Endothelial cell (in vitro differentiated cells): Measurements from ENCODE around the gene STAT4. TPM values are rescaled to one million over a fixed set of nuclear protein-coding genes. Genes with fewer than 3 reads are reported as not detected.
A peak's percentile ranks its signal among the peaks of the same experiment; 100 is the strongest.

ENCODE experiments used
- DNase-seq: peaks from one replicate; pipeline ENCODE4 v3.0.0; 2021; ENCODE audit warnings: low spot score
- H3K27ac Mint-ChIP-seq: one replicate; pipeline ENCODE4 v1.8.0; 2021; ENCODE audit warnings: mixed read lengths, inconsistent platforms; ENCODE audit not compliant: unreplicated experiment
- H3K27me3 Mint-ChIP-seq: one replicate; pipeline ENCODE4 v1.8.0; 2021; ENCODE audit warnings: mild to moderate bottlenecking, moderate library complexity, mixed read lengths, inconsistent platforms; ENCODE audit not compliant: unreplicated experiment
- H3K36me3 Mint-ChIP-seq: one replicate; pipeline ENCODE4 v1.8.0; 2021; ENCODE audit warnings: mild to moderate bottlenecking, low read depth, mixed read lengths, inconsistent platforms; ENCODE audit not compliant: unreplicated experiment
- H3K4me1 Mint-ChIP-seq: one replicate; pipeline ENCODE4 v1.8.0; 2021; ENCODE audit warnings: mild to moderate bottlenecking, mixed read lengths, inconsistent platforms; ENCODE audit not compliant: unreplicated experiment
- H3K4me3 Mint-ChIP-seq: one replicate; pipeline ENCODE4 v1.8.0; 2021; ENCODE audit warnings: mild to moderate bottlenecking, mixed read lengths, inconsistent platforms; ENCODE audit not compliant: unreplicated experiment
- H3K9me3 Mint-ChIP-seq: one replicate; pipeline ENCODE4 v1.8.0; 2021; ENCODE audit warnings: mixed read lengths, inconsistent platforms; ENCODE audit not compliant: unreplicated experiment
- long read RNA-seq: library from polyadenylated mRNA; unstranded; transcript quantifications from one replicate; pipeline ENCODE4 v2.0.0, GENCODE V29; 2020; ENCODE audit not compliant: unreplicated experiment
- total RNA-seq: library from RNA; stranded (reverse); fragmentation: NEBNext Ultra II Directional; extraction: Animal tissue kit (Norgen Biotek cat#: 25700); gene quantifications from one replicate; pipeline ENCODE4 v1.2.1, GENCODE V29; 2021; ENCODE audit not compliant: unreplicated experiment
- TF ChIP-seq, protein P1 (sequence below): fragments of 200-600 bp; sonication (generic); IDR thresholded peaks from one replicate; pipeline ENCODE4 v1.5.0; 2021; ENCODE audit warnings: antibody characterized with exemption; ENCODE audit not compliant: unreplicated experiment

STAT4 gene, protein sequence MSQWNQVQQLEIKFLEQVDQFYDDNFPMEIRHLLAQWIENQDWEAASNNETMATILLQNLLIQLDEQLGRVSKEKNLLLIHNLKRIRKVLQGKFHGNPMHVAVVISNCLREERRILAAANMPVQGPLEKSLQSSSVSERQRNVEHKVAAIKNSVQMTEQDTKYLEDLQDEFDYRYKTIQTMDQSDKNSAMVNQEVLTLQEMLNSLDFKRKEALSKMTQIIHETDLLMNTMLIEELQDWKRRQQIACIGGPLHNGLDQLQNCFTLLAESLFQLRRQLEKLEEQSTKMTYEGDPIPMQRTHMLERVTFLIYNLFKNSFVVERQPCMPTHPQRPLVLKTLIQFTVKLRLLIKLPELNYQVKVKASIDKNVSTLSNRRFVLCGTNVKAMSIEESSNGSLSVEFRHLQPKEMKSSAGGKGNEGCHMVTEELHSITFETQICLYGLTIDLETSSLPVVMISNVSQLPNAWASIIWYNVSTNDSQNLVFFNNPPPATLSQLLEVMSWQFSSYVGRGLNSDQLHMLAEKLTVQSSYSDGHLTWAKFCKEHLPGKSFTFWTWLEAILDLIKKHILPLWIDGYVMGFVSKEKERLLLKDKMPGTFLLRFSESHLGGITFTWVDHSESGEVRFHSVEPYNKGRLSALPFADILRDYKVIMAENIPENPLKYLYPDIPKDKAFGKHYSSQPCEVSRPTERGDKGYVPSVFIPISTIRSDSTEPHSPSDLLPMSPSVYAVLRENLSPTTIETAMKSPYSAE
- total RNA-seq: 1.1 TPM
- long read RNA-seq: 0 reads

DNA sequence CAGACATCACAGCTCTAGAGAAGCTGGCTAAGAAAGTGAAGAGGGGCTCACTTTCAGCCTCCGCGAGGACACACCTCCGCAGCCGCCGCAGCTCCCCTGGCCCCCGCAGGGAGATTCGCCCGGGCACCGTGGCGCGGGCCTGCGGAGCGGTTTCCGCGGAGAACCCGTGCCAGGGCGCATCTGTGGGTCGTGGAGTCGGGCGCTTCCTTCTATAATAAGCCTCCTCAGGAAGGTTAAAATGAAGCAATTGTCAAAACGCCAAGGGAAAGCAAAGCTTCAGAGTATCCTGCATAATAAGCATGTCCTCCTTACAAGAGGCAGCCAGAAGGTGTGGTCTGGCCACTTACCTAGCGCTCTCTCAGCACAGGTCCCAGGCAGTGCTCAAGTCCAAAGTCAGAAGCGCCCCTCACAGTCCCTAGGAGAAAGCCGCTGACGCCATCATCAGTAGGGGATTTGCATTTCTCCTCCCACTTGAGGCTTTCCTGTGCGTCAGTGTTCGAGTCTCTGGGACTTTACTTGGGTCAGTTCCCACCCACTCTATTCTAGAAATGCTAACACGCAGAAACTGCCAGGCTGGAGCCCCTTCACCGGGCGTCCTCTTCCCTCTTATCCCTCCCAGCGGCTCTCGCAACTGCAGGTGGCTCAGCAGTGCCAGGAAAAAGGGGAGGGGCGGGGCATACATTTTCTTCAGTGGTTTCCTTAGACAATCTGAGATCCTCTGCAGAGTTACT lies at the start of gene STAT4:
Gene STAT4, minus strand, starts transcription at position 395 of the 731 bp plus-strand sequence. CDS start 2,791 bp downstream, outside the sequence.
- Mint-ChIP-seq H3K36me3 (no peaks in the 10 kb centered on the region), H3K4me1 (peaks cover 3% of the 10 kb centered on the region), H3K27me3 (no peaks in the 10 kb centered on the region), H3K4me3 (peak within 1 kb of the TSS; percentile 85), H3K27ac (no peak within 1 kb of the TSS), H3K9me3 (no peaks in the 10 kb centered on the region)
- TF ChIP-seq, protein P1, sequence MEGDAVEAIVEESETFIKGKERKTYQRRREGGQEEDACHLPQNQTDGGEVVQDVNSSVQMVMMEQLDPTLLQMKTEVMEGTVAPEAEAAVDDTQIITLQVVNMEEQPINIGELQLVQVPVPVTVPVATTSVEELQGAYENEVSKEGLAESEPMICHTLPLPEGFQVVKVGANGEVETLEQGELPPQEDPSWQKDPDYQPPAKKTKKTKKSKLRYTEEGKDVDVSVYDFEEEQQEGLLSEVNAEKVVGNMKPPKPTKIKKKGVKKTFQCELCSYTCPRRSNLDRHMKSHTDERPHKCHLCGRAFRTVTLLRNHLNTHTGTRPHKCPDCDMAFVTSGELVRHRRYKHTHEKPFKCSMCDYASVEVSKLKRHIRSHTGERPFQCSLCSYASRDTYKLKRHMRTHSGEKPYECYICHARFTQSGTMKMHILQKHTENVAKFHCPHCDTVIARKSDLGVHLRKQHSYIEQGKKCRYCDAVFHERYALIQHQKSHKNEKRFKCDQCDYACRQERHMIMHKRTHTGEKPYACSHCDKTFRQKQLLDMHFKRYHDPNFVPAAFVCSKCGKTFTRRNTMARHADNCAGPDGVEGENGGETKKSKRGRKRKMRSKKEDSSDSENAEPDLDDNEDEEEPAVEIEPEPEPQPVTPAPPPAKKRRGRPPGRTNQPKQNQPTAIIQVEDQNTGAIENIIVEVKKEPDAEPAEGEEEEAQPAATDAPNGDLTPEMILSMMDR: no peak
- DNase-seq: peak; percentile 19

DNA sequence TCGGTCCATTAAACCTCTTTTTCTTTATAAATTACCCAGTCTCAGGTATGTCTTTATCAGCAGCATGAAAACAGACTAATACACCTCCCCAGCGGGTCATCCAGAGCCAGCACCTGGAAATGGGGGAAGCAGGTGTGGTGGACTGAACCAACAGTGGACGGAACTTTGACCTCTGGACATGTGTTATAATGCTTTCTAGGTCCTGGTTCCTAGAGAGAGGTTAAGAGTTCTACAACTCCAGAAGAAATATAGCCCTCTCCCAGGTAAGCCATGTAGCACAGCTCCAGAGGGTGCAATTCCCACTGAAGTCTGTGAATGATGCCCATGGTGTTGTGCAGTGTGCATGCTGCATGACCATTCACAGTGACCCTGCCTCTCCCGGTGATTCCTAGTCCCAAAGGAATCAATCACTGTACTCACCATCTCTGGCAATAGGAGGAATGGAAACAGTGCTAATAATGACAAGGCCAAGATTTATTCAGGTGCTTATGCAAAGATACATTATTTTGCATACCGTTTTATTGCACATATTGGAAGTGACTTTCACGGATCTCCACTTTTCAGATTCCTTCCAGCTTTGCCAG lies 49.2 kb upstream of the STAT4 start:
- H3K9me3 Mint-ChIP-seq: no peaks in the 10 kb centered on the region
- peaks cover 2% of the 10 kb centered on the region for H3K27me3 Mint-ChIP-seq
- H3K36me3 Mint-ChIP-seq: no peaks in the 10 kb centered on the region
- TF ChIP-seq, protein P1: no peak
- DNase-seq: no peak
- H3K4me3 Mint-ChIP-seq: no peak overlapping the region
- peaks cover 14% of the 10 kb centered on the region for H3K4me1 Mint-ChIP-seq
- H3K27ac Mint-ChIP-seq: no peak overlapping the region

DNA sequence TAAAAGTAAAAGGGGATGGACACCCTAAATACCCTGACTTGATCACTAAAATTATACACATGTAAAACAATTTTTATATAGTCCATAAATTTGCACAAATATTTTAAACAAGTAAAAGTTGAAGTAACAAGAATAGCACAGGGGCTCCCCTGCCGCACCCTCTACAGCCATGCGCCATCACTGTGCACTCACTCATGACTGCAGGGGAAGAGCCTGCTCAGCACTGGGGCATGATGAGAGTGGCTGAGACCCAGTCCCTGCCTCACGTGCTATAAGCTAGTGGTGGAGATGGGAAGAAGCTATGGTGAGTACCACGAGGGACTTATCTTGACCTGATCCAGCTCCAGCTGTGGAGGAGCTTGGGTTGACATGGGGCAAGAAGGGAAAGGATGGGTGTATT lies 47.5 kb upstream of the STAT4 start:
- no peak overlapping the region for H3K27ac Mint-ChIP-seq
- H3K4me1 Mint-ChIP-seq: peaks cover 12% of the 10 kb centered on the region
- H3K9me3 Mint-ChIP-seq: no peaks in the 10 kb centered on the region
- no peak for DNase-seq
- no peaks in the 10 kb centered on the region for H3K36me3 Mint-ChIP-seq
- no peak overlapping the region for H3K4me3 Mint-ChIP-seq
- peaks cover 2% of the 10 kb centered on the region for H3K27me3 Mint-ChIP-seq
- TF ChIP-seq, protein P1: no peak

DNA sequence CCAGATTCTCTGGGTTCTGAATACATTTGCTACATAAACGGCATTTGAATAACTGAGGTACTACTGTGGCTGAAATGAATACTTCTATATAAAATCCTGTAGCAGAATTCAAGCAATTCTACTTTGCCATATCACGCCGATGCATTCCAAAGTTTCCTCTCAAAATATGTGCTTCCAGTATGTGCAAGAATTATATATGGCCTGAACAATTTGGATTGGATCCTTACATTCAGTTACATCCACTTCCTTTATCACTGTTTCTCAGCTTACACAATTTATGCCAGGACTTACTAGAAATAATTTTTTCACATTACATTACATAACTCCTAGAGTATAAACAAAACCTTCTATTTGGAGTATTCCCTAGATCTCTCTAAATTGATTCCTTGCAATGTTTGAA lies 46.3 kb upstream of the STAT4 start:
- Mint-ChIP-seq H3K36me3 (no peaks in the 10 kb centered on the region), H3K4me3 (no peak overlapping the region), H3K27ac (no peak overlapping the region), H3K9me3 (no peaks in the 10 kb centered on the region), H3K27me3 (peaks cover 2% of the 10 kb centered on the region), H3K4me1 (peaks cover 2% of the 10 kb centered on the region)
- no peak for DNase-seq
- TF ChIP-seq, protein P1: no peak
